Astrocyte of the cerebellum (primary cell): Measurements from ENCODE around the gene NALCN.
A peak's percentile ranks its signal among the peaks of the same experiment; 100 is the strongest.

Experiments used
- DNase-seq: peaks from one replicate; pipeline ENCODE4 v3.0.0-alpha.2; 2011; ENCODE audit warnings: low read depth
- H3K4me3 ChIP-seq: 2 replicates; pipeline ENCODE4 v1.5.1; 2011; ENCODE audit warnings: mild to moderate bottlenecking, low read depth, low read length, moderate library complexity
- CTCF ChIP-seq: IDR thresholded peaks from 2 replicates; pipeline ENCODE4 v1.5.1; 2012; ENCODE audit warnings: low read length, low read depth, moderate library complexity, mild to moderate bottlenecking; ENCODE audit errors: missing control alignments
- in situ Hi-C: cut with HindIII; loops from 2 replicates; pipeline ENCODE4 v1.10.0; 2017; ENCODE audit warnings: low sequenced_read_pairs

The NALCN gene

DNA sequence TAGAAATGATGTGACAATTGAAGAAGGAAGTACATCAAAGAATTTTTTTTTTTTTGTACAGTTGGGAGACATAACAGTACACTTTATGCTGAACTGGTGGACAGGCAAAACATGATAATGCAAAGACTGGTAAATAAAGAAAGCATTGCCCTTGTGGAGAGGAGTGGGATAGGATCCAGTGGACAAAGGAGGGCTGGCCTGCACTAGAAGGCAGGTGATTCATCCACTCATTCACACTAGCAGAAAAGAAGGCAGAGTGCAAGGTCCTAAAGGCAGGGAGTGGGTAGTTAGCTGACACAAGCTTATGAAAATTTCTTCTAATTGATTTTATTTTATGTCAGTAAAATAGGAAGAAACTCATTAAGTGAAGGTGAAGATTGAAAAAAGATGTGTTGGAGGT lies 17.6 kb upstream of the NALCN start:
- no peak for DNase-seq
- in situ Hi-C loops: no loop called here
- no peak for TF ChIP-seq CTCF
- H3K4me3 ChIP-seq: no peak overlapping the region

GRCh38 chr13:101429733-101430132 lies 13.4 kb upstream of the NALCN start:
- in situ Hi-C loops: no loop called here
- no peak for TF ChIP-seq CTCF
- H3K4me3 ChIP-seq: no peak overlapping the region
- DNase-seq: no peak

DNA sequence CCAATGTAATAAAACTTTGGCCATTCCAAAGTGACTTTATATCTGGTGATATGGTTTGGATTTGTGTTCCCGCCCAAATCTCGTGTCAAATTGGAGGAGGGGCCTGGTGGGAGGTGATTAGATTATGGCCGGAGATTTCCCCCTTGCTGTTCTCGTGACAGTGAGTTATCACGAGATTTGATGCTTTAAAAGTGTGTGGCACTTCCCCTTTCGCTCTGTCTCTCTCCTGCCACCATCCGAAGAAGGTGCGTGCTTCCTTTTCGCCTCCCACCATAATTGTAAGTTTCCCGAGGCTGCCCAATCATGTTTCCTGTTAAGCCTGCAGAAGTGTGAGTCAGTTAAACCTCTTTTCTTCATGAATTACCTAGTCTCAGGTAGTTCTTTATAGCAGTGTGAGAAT lies 9.3 kb upstream of the NALCN start:
- no peak for DNase-seq
- no peak for TF ChIP-seq CTCF
- no peak overlapping the region for H3K4me3 ChIP-seq
- in situ Hi-C loops: no loop called here

GRCh38 chr13:101425156-101425471 lies 8.8 kb upstream of the NALCN start:
- H3K4me3 ChIP-seq: no peak overlapping the region
- no peak for TF ChIP-seq CTCF
- in situ Hi-C loops: no loop called here
- no peak for DNase-seq

DNA sequence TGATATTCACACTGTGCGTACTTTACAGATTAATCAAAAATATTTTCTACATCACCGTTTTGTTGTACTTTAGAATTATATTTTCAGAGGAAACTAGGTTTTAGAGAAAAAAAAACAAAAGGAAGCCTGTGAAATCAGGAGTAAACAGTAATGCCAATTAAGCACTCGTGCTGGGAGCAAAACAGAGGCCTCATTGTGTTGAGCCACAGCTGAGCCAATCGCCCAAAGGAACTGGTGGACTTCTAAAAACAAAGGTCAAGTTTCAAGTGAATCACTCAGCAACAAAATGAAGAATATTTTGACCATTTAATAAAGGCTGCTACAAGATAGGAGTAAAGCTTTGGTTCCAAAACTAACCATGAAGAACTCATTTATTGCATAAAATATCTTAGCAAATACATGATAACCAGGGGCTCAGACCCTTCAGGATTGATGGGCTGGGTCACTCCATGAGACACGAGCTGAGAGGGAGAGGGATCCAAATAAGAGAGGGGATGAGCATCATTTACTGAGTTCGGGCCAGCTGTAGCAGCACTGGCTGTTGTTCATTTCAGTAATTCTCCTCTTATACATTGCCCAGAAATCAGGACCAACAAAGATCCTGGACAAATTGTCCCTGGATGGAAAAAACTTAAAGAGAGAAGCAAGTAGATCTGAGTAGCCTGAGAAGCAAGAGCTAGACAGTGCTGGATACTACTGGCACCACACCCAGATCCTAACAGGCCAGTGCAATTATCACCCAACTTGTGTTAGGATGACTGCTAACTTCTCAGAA lies 8.3 kb upstream of the NALCN start:
- in situ Hi-C loops: no loop called here
- peak; percentile 34 for DNase-seq
- no peak for TF ChIP-seq CTCF
- no peak overlapping the region for H3K4me3 ChIP-seq

GRCh38 chr13:101423872-101424271 lies 7.6 kb upstream of the NALCN start:
- no peak for DNase-seq
- no peak overlapping the region for H3K4me3 ChIP-seq
- no peak for TF ChIP-seq CTCF
- in situ Hi-C loops: no loop called here
